Mammary epithelial cell (primary cell): ENCODE data around the gene GRM8.

ENCODE experiments used
- EZH2 ChIP-seq: IDR thresholded peaks from 2 replicates; pipeline ENCODE4 v1.6.1; 2012; ENCODE audit warnings: low read length, inconsistent platforms, borderline replicate concordance
- TF ChIP-seq, protein P1 (sequence below), 2 donors: IDR thresholded peaks in 1 of 2; conservative IDR thresholded peaks in 1 of 2; 2 replicates each; pipeline ENCODE4 v1.5.1; 2011 to 2012; ENCODE audit warnings: inconsistent platforms in 2 of 2, low read length in 2 of 2, mild to moderate bottlenecking in 2 of 2, control low read depth in 1 of 2, low read depth in 1 of 2; ENCODE audit not compliant: insufficient read depth in 1 of 2; ENCODE audit errors: extremely low read depth in 1 of 2

GRCh38 chr7:126525906-126526305 lies 726.8 kb downstream of the GRM8 start:
- TF ChIP-seq, protein P1, sequence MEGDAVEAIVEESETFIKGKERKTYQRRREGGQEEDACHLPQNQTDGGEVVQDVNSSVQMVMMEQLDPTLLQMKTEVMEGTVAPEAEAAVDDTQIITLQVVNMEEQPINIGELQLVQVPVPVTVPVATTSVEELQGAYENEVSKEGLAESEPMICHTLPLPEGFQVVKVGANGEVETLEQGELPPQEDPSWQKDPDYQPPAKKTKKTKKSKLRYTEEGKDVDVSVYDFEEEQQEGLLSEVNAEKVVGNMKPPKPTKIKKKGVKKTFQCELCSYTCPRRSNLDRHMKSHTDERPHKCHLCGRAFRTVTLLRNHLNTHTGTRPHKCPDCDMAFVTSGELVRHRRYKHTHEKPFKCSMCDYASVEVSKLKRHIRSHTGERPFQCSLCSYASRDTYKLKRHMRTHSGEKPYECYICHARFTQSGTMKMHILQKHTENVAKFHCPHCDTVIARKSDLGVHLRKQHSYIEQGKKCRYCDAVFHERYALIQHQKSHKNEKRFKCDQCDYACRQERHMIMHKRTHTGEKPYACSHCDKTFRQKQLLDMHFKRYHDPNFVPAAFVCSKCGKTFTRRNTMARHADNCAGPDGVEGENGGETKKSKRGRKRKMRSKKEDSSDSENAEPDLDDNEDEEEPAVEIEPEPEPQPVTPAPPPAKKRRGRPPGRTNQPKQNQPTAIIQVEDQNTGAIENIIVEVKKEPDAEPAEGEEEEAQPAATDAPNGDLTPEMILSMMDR (conservative IDR thresholded peaks at IDR 0.05 in 1 of 2, IDR thresholded peaks at IDR 0.05 in 1 of 2; ENCODE audit: extremely low read depth in 1 of 2, insufficient read depth in 1 of 2, low read depth in 1 of 2, low read length in 2 of 2) = no peak
- no peak for TF ChIP-seq EZH2
